Erythroblast (primary cell): ENCODE data around the gene MED25.

Source experiments
- GATA1 ChIP-seq: IDR thresholded peaks from 2 replicates; pipeline ENCODE4 v1.6.1; 2011; ENCODE audit warnings: low read depth, mild to moderate bottlenecking, control low read depth, low read length, moderate library complexity
- POLR2A ChIP-seq: IDR thresholded peaks from 2 replicates; pipeline ENCODE4 v1.6.1; 2011; ENCODE audit warnings: mild to moderate bottlenecking, low read length

- TF ChIP-seq GATA1: no peak
- no peak for TF ChIP-seq POLR2A
Measured at GRCh38 chr19:49807904-49808675, 10.0 kb upstream of the MED25 start.
